Parathyroid adenoma (tissue), 2 donors: ENCODE results near the gene CHTF18.
"Not testable (repeated sequence)": the region's sequence is repeated elsewhere in the genome, so short reads cannot be mapped to it uniquely, and the experiment has no call there.

ENCODE experiments used
- H2AFZ ChIP-seq: fragments of 300-600 bp; sonication (generic); one replicate; pipeline ENCODE4 v1.7.0; 2017; ENCODE audit warnings: antibody characterized with exemption, mild to moderate bottlenecking
- H3K27ac ChIP-seq: fragments of 300-600 bp; sonication (generic); one replicate; pipeline ENCODE4 v1.7.0; 2017
- H3K27me3 ChIP-seq: fragments of 300-600 bp; sonication (generic); one replicate; pipeline ENCODE4 v1.7.0; 2017; ENCODE audit warnings: low read length; ENCODE audit not compliant: control insufficient read depth, insufficient read depth
- H3K36me3 ChIP-seq: fragments of 300-600 bp; sonication (generic); one replicate; pipeline ENCODE4 v1.7.0; 2017; ENCODE audit warnings: low read length; ENCODE audit not compliant: control insufficient read depth, insufficient read depth
- H3K4me1 ChIP-seq: fragments of 300-600 bp; sonication (generic); one replicate; pipeline ENCODE4 v1.7.0; 2017; ENCODE audit warnings: control low read depth
- H3K4me2 ChIP-seq: fragments of 300-600 bp; sonication (generic); one replicate; pipeline ENCODE4 v1.7.0; 2017; ENCODE audit warnings: low read length
- H3K4me3 ChIP-seq: fragments of 300-600 bp; sonication (generic); one replicate; pipeline ENCODE4 v1.7.0; 2017; ENCODE audit warnings: low read depth, low read length
- H3K79me2 ChIP-seq: fragments of 300-600 bp; sonication (generic); one replicate; pipeline ENCODE4 v1.7.0; 2017; ENCODE audit warnings: control low read depth
- H3K9ac ChIP-seq: fragments of 300-600 bp; sonication (generic); one replicate; pipeline ENCODE4 v1.7.0; 2017; ENCODE audit warnings: mild to moderate bottlenecking
- H3K9me3 ChIP-seq: fragments of 300-600 bp; sonication (generic); one replicate; pipeline ENCODE4 v1.7.0; 2017; ENCODE audit warnings: low read length; ENCODE audit not compliant: control insufficient read depth
- CTCF ChIP-seq: fragments of 300-600 bp; sonication (generic); IDR thresholded peaks from one replicate; pipeline ENCODE4 v1.7.0; 2017; ENCODE audit warnings: antibody characterized with exemption, mild to moderate bottlenecking
- donor health status: primary hyperparathyroidism.

The CHTF18 gene

GRCh38 chr16:832652-833336 lies 44.4 kb downstream of the CHTF18 start:
- Histone ChIP-seq H3K9me3 (no peaks in the 10 kb centered on the region), H3K27ac (no peak overlapping the region), H3K27me3 (no peaks in the 10 kb centered on the region), H3K36me3 (no peaks in the 10 kb centered on the region), H3K4me2 (no peak overlapping the region), H3K4me3 (no peak overlapping the region), H3K4me1 (no peaks in the 10 kb centered on the region), H2AFZ (no peak overlapping the region), H3K9ac (no peak overlapping the region), H3K79me2 (no peaks in the 10 kb centered on the region)
- no peak for TF ChIP-seq CTCF

- no peaks in the 10 kb centered on the region for H3K9me3 ChIP-seq
These were observed 45.0 kb downstream of the CHTF18 start for GRCh38 chr16:833411-833810.

GRCh38 chr16:835373-835772 lies 47.0 kb downstream of the CHTF18 start:
- H3K36me3 ChIP-seq, result no peaks in the 10 kb centered on the region
- H2AFZ ChIP-seq, result no peak overlapping the region
- H3K4me1 ChIP-seq, result no peaks in the 10 kb centered on the region
- H3K79me2 ChIP-seq, result no peaks in the 10 kb centered on the region
- no peak overlapping the region for H3K9ac ChIP-seq
- no peak overlapping the region for H3K4me3 ChIP-seq
- TF ChIP-seq CTCF, result no peak
- H3K27ac ChIP-seq, result no peak overlapping the region
- H3K27me3 ChIP-seq, result no peaks in the 10 kb centered on the region
- H3K4me2 ChIP-seq, result no peak overlapping the region
- no peaks in the 10 kb centered on the region for H3K9me3 ChIP-seq

More at GRCh38 chr16:833411-833810, 45.0 kb downstream of the CHTF18 start:
- Histone ChIP-seq H3K27ac (no peak overlapping the region), H3K79me2 (no peaks in the 10 kb centered on the region), H3K4me2 (no peak overlapping the region), H3K4me3 (no peak overlapping the region), H3K27me3 (no peaks in the 10 kb centered on the region), H3K9ac (no peak overlapping the region), H3K36me3 (no peaks in the 10 kb centered on the region), H3K4me1 (no peaks in the 10 kb centered on the region), H2AFZ (no peak overlapping the region)
- TF ChIP-seq CTCF, result no peak

DNA sequence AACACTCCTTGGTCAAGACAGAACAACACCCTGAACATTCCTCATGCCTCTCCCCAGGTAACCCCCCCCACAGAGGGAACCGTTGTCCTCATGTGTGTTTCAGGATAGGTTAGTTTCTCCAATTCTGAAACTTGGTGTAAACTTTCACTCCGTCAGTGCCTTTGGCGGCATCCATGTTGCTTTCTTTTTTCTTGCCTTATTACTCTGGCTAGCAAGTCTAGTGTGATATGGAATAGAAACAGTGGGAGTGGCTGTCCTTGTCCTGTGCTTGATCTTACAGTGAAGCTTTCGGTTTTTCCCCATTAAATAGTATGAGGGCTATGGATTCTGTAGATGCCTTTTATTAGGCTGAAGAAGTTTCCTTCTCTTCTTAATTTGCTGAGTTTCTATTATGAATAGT lies 47.8 kb downstream of the CHTF18 start:
- Histone ChIP-seq H3K79me2 (no peaks in the 10 kb centered on the region), H3K27ac (no peak overlapping the region), H2AFZ (no peak overlapping the region), H3K36me3 (no peaks in the 10 kb centered on the region), H3K27me3 (no peaks in the 10 kb centered on the region), H3K9ac (no peak overlapping the region), H3K4me3 (no peak overlapping the region), H3K9me3 (no peaks in the 10 kb centered on the region), H3K4me1 (no peaks in the 10 kb centered on the region), H3K4me2 (no peak overlapping the region)
- no peak for TF ChIP-seq CTCF

DNA sequence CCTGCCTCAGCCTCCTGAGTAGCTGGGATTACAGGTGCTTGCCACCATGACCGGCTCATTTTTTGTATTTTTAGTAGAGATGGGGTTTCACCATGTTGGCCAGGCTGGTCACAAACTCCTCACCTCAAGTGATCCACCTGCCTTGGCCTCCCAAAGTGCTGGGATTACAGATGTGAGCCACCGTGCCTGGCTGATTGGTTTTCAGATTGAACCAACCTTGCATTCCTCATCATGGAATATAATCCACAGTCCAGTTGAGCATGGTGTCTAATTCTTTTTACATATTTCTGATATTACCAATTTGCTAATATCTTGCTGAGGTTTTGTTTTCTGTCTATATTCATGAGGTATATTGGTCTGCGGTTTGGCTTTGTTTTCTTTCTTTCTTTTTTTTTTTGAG lies 48.4 kb downstream of the CHTF18 start:
- H3K27ac ChIP-seq, H3K9ac ChIP-seq, H2AFZ ChIP-seq, H3K36me3 ChIP-seq, H3K9me3 ChIP-seq, H3K4me3 ChIP-seq, H3K79me2 ChIP-seq, H3K4me1 ChIP-seq, H3K27me3 ChIP-seq, H3K4me2 ChIP-seq: not testable (repeated sequence)
